Stomach (tissue), 9 donors: ENCODE results near the gene TMTC2. TPM values are rescaled to one million over a fixed set of nuclear protein-coding genes. Genes with fewer than 3 reads are reported as not detected.

Source experiments
- DNase-seq, 2 donors: peaks; one replicate each; pipeline versions ENCODE4 v3.0.0 to v3.0.0-alpha.2; 2013 to 2019
- H3K27ac ChIP-seq, 5 donors: fragments of 200-600 bp in 4 of 5; sonication (generic) in 4 of 5; one replicate each; pipeline ENCODE4 v1.5.1; 2013 to 2019; ENCODE audit warnings: mild to moderate bottlenecking in 1 of 5, moderate library complexity in 1 of 5
- H3K27me3 ChIP-seq, 3 donors: fragments of 200-600 bp; sonication (generic); one replicate each; pipeline ENCODE4 v1.5.1; 2017 to 2019; ENCODE audit warnings: mixed run types in 1 of 3
- H3K36me3 ChIP-seq, 4 donors: fragments of 200-600 bp; sonication (generic); 1 replicate in 3 of 4; 2 replicates in 1 of 4; pipeline ENCODE4 v1.5.1; 2016 to 2019
- H3K4me1 ChIP-seq, 4 donors: fragments of 200-600 bp; sonication (generic); one replicate each; pipeline ENCODE4 v1.5.1; 2016 to 2019
- H3K4me3 ChIP-seq, 4 donors: fragments of 200-600 bp; sonication (generic) in 3 of 4; one replicate each; pipeline ENCODE4 v1.5.1; 2016 to 2019; ENCODE audit warnings: mild to moderate bottlenecking in 1 of 4
- H3K9me3 ChIP-seq, 4 donors: fragments of 200-600 bp; sonication (generic); one replicate each; pipeline ENCODE4 v1.5.1; 2016 to 2019
- EP300 ChIP-seq: sonication (generic); formaldehyde crosslinking; IDR thresholded peaks from one replicate; pipeline ENCODE4 v1.6.1; 2017; ENCODE audit warnings: antibody characterized with exemption
- POLR2A ChIP-seq, 4 donors: fragments of 450-650 bp; IDR thresholded peaks; one replicate each; pipeline ENCODE4 v1.6.1; 2016; ENCODE audit warnings: antibody characterized with exemption in 4 of 4, control low read depth in 2 of 4, mild to moderate bottlenecking in 1 of 4, moderate library complexity in 1 of 4
- POLR2AphosphoS5 ChIP-seq, 3 donors: sonication (generic); formaldehyde crosslinking; IDR thresholded peaks; one replicate each; pipeline ENCODE4 v1.6.1; 2016; ENCODE audit warnings: antibody characterized with exemption in 3 of 3
- WGBS, 5 donors: extraction: QIAGEN DNeasy Blood & Tissue Kit in 3 of 5; methylation state at CpG; one replicate each; pipeline versions ENCODE4 v1.1.5 to v1.1.7; 2013 to 2018; 5-methylcytosine and 5-hydroxymethylcytosine counted together
- intact Hi-C: fragments of 100-400 bp; cut with DNase I; formaldehyde crosslinking; loops from one replicate; pipeline ENCODE4 v1.15.1; 2023; ENCODE audit warnings: low total_unique reads
- polyA plus RNA-seq, 3 donors: library from polyadenylated mRNA; stranded (reverse); fragments of 200-250 nt; gene quantifications; one replicate each; pipeline ENCODE4 v1.2.3, GENCODE V29; 2013
- total RNA-seq, 5 donors: library from RNA; depleted of rRNA; stranded (reverse); fragments of >200 nt; gene quantifications; one replicate each; pipeline versions ENCODE4 v1.1.0 to v1.2.3, GENCODE V29; 2014 to 2016
- TF ChIP-seq, protein P1 (sequence below), 7 experiments: fragments of 450-650 bp in 4 of 7; fragments of 200-600 bp in 3 of 7; sonication (generic) in 3 of 7; IDR thresholded peaks; one replicate each; pipeline ENCODE4 v1.5.1; 2016 to 2019; ENCODE audit warnings: antibody characterized with exemption in 7 of 7, control low read depth in 2 of 7, mild to moderate bottlenecking in 1 of 7
- donor health status: healthy with polysubstance abuse.
- donor health status: Bipolar disorder and iron deficiency.
- donor health status: healthy.

The TMTC2 gene
- total and polyA plus RNA-seq, 8 donors, result 6.1 to 60.0 (median 27.5) TPM

DNA sequence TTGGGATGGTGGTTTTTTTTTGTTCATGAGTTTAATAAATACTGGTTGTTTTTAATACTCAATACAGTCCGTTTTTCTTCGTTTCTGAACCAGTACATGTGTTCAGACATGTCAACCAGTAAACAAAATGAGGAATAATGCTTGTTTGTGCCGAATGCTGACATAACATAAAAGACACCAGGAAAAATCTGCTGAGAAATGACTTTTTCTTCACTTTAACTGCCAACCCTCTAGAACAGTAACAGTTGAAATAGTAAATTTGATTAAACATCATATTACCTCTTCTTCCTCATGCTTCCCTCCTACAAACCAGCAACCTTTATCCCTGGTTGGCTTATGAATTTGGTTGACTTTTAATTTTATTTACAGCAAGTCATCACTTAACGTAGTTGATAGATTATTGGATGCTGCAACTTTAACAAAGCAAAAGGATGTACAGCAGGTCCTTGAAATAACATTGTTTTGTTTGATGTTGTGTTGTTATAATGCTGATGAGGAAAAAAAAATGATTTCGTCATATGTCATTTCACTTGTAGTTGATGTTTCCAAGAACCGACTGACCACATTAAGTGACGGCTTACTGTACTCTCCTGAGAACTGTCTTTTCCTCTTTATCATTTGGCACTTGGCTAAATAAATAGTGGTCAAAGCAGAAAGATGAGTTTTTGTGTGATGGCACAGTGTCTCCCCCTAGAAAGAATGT lies 340.5 kb downstream of the TMTC2 start:
- no peaks in the 10 kb centered on the region for H3K9me3 ChIP-seq
- no peak for DNase-seq
- H3K36me3 ChIP-seq, result peaks cover 0 to 4% (median 0%) of the 10 kb centered on the region in 4 donors
- intact Hi-C loops, result no loop called here
- WGBS, 5 donors, result 72 to 80% (median 77%) methylated on average over 7 of the region's 7 CpGs
- H3K4me1 ChIP-seq, result no peaks in the 10 kb centered on the region
- H3K27ac ChIP-seq, result no peak overlapping the region
- H3K27me3 ChIP-seq, result no peaks in the 10 kb centered on the region
- H3K4me3 ChIP-seq, result no peak overlapping the region
- TF ChIP-seq POLR2A (IDR thresholded peaks at IDR 0.05) (no peak), POLR2AphosphoS5 (IDR thresholded peaks at IDR 0.05) (no peak), EP300 (no peak)
- TF ChIP-seq, protein P1, sequence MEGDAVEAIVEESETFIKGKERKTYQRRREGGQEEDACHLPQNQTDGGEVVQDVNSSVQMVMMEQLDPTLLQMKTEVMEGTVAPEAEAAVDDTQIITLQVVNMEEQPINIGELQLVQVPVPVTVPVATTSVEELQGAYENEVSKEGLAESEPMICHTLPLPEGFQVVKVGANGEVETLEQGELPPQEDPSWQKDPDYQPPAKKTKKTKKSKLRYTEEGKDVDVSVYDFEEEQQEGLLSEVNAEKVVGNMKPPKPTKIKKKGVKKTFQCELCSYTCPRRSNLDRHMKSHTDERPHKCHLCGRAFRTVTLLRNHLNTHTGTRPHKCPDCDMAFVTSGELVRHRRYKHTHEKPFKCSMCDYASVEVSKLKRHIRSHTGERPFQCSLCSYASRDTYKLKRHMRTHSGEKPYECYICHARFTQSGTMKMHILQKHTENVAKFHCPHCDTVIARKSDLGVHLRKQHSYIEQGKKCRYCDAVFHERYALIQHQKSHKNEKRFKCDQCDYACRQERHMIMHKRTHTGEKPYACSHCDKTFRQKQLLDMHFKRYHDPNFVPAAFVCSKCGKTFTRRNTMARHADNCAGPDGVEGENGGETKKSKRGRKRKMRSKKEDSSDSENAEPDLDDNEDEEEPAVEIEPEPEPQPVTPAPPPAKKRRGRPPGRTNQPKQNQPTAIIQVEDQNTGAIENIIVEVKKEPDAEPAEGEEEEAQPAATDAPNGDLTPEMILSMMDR (IDR thresholded peaks at IDR 0.05), result no peak

DNA sequence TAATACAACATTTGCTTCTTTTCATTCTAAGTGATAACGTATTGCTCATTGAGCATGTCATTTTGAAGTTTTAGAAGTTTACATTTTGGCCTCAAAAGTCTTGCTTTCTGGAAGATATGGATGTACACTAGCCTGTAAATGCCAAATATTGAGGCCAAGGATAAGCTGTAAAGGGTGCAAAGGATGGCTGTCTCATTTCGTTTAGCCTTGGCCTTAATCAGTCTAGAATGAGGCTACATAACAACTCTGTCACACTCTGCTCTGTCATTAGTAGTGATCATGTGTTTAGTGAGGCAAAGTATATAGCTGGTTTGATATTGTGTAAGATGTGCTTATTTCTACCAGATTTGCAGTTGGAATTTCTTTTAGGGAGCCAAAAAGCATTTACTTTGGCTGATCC lies 344.5 kb downstream of the TMTC2 start:
- Histone ChIP-seq H3K36me3 (peaks cover 0 to 4% (median 0%) of the 10 kb centered on the region in 4 donors), H3K4me3 (no peak overlapping the region), H3K9me3 (no peaks in the 10 kb centered on the region), H3K27ac (no peak overlapping the region), H3K4me1 (no peaks in the 10 kb centered on the region), H3K27me3 (no peaks in the 10 kb centered on the region)
- TF ChIP-seq POLR2AphosphoS5 (IDR thresholded peaks at IDR 0.05) (no peak), POLR2A (IDR thresholded peaks at IDR 0.05) (no peak), EP300 (no peak)
- TF ChIP-seq, protein P1 (IDR thresholded peaks at IDR 0.05), result no peak
- intact Hi-C loops, result no loop called here
- no peak for DNase-seq
- 52 to 77% (median 69%) methylated on average over 2 of the region's 2 CpGs for WGBS, 5 donors

DNA sequence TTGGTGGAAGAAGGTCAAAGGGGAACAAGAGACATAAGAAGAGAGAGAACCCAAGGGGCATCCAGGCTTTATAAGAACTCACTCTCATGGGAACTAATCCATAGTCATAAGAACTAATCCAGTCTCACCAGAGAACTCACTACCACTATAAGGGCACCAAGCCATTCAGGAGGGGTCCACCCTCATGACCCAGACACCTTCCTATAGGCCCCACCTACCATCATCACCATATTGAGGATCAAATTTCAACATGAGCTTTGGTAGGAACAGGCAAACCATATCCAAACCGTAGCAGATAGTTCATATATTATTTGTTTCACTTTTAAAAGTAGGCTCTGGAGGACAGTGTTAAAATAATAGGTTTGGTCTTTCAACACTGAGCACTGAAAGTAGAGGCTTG lies 350.1 kb downstream of the TMTC2 start:
- TF ChIP-seq, protein P1 (IDR thresholded peaks at IDR 0.05), result no peak
- TF ChIP-seq EP300 (no peak), POLR2AphosphoS5 (IDR thresholded peaks at IDR 0.05) (no peak), POLR2A (IDR thresholded peaks at IDR 0.05) (no peak)
- intact Hi-C loops, result no loop called here
- H3K36me3 ChIP-seq, result no peaks in the 10 kb centered on the region
- no peak for DNase-seq
- no peak overlapping the region for H3K27ac ChIP-seq
- no peaks in the 10 kb centered on the region for H3K4me1 ChIP-seq
- no peak overlapping the region for H3K4me3 ChIP-seq
- no peaks in the 10 kb centered on the region for H3K27me3 ChIP-seq
- WGBS, 5 donors, result 75 to 93% (median 84%) methylated on average over 1 of the region's 1 CpG
- H3K9me3 ChIP-seq, result no peaks in the 10 kb centered on the region

DNA sequence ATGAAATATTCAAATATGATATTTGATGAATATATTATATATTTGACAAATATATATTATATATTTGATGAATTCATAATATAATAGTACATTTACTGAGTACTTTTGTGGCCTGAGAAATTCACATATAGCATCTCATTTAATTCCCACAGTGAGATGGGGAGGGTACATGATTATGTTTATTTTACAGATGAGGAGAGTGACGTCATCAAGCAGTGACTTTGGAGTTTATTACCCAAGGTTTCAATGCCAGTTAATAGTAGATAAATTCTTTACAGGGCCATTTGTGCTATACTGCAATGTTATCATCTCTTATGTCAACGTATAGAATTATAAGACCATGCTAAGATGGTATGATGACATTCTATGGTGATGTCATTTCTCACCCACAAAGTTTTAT lies 352.7 kb downstream of the TMTC2 start:
- 82 to 93% (median 90%) methylated on average over 2 of the region's 2 CpGs for WGBS, 5 donors
- Histone ChIP-seq H3K4me3 (no peak overlapping the region), H3K4me1 (no peaks in the 10 kb centered on the region), H3K27me3 (no peaks in the 10 kb centered on the region), H3K9me3 (no peaks in the 10 kb centered on the region), H3K36me3 (no peaks in the 10 kb centered on the region), H3K27ac (no peak overlapping the region)
- no peak for DNase-seq
- TF ChIP-seq EP300 (no peak), POLR2AphosphoS5 (IDR thresholded peaks at IDR 0.05) (no peak), POLR2A (IDR thresholded peaks at IDR 0.05) (no peak)
- TF ChIP-seq, protein P1 (IDR thresholded peaks at IDR 0.05), result no peak
- intact Hi-C loops, result no loop called here
